ENCODE data around the gene IGFBP1. TPM values are rescaled to one million over a fixed set of nuclear protein-coding genes. Genes with fewer than 3 reads are reported as not detected.

IGFBP1 gene
- polyA plus RNA-seq, 1 donor from 2014 or later = not detected

GRCh38 chr7:45873355-45873754 lies 14.9 kb upstream of the IGFBP1 start:
- Mint-ChIP-seq H3K27ac (no peak overlapping the region), H3K36me3 (no peaks in the 10 kb centered on the region), H3K4me3 (no peak overlapping the region), H3K9me3 (peaks cover 0 to 14% (median 5%) of the 10 kb centered on the region in 3 donors), H3K27me3 (peaks cover 9% of the 10 kb centered on the region), H3K4me1 (no peaks in the 10 kb centered on the region)

- Mint-ChIP-seq H3K27ac (no peak overlapping the region), H3K4me3 (no peak overlapping the region), H3K36me3 (peaks cover 2% of the 10 kb centered on the region), H3K4me1 (no peaks in the 10 kb centered on the region), H3K9me3 (peaks cover 0 to 17% (median 10%) of the 10 kb centered on the region in 3 donors), H3K27me3 (peaks cover 5% of the 10 kb centered on the region)
These were observed 13.7 kb upstream of the IGFBP1 start for GRCh38 chr7:45874408-45875131.

DNA sequence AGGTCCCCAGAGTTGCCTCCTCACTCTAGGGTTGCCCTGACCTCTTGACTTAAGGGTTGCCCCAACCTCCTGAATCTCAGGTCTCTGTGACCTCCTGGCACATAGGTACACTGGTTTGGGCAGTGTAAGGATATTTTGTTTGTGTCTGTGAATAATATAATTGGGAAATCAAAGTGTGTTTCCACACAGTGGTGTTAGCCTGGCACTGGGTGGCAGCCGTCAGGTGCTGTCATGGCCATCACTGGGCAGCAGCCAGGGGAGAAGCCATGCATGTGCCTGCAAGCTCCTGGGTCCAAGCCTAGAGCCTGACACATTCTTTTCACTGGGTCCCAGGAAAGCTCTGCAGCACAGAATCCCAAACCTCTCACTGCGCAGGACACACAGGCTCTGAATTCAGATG lies 11.8 kb upstream of the IGFBP1 start:
- Mint-ChIP-seq H3K27ac (no peak overlapping the region), H3K4me3 (no peak overlapping the region), H3K36me3 (peaks cover 2% of the 10 kb centered on the region), H3K9me3 (peaks cover 0 to 17% (median 10%) of the 10 kb centered on the region in 3 donors), H3K27me3 (peaks cover 5% of the 10 kb centered on the region), H3K4me1 (no peaks in the 10 kb centered on the region)

- Mint-ChIP-seq H3K27me3 (no peaks in the 10 kb centered on the region), H3K9me3 (peaks cover 0 to 17% (median 10%) of the 10 kb centered on the region in 3 donors), H3K4me3 (peak overlapping the region in 1 of 4 donors; percentile 49), H3K36me3 (peaks cover 2% of the 10 kb centered on the region), H3K4me1 (no peaks in the 10 kb centered on the region), H3K27ac (no peak overlapping the region)
These were observed 9.7 kb upstream of the IGFBP1 start for GRCh38 chr7:45878457-45879144.

GRCh38 chr7:45880433-45880860 lies 7.8 kb upstream of the IGFBP1 start:
- Mint-ChIP-seq H3K27me3 (peaks cover 6% of the 10 kb centered on the region), H3K27ac (no peak overlapping the region)

GRCh38 chr7:45881280-45881758 lies 7.0 kb upstream of the IGFBP1 start:
- H3K9me3 Mint-ChIP-seq = peaks cover 0 to 17% (median 10%) of the 10 kb centered on the region in 3 donors
- peaks cover 4% of the 10 kb centered on the region for H3K36me3 Mint-ChIP-seq
- peaks cover 7% of the 10 kb centered on the region for H3K27me3 Mint-ChIP-seq
- no peaks in the 10 kb centered on the region for H3K4me1 Mint-ChIP-seq
- no peak overlapping the region for H3K4me3 Mint-ChIP-seq
- H3K27ac Mint-ChIP-seq = no peak overlapping the region

More at GRCh38 chr7:45880433-45880860, 7.8 kb upstream of the IGFBP1 start:
- Mint-ChIP-seq H3K9me3 (peaks cover 0 to 17% (median 10%) of the 10 kb centered on the region in 3 donors), H3K36me3 (peaks cover 4% of the 10 kb centered on the region), H3K4me3 (no peak overlapping the region), H3K4me1 (no peaks in the 10 kb centered on the region)

DNA sequence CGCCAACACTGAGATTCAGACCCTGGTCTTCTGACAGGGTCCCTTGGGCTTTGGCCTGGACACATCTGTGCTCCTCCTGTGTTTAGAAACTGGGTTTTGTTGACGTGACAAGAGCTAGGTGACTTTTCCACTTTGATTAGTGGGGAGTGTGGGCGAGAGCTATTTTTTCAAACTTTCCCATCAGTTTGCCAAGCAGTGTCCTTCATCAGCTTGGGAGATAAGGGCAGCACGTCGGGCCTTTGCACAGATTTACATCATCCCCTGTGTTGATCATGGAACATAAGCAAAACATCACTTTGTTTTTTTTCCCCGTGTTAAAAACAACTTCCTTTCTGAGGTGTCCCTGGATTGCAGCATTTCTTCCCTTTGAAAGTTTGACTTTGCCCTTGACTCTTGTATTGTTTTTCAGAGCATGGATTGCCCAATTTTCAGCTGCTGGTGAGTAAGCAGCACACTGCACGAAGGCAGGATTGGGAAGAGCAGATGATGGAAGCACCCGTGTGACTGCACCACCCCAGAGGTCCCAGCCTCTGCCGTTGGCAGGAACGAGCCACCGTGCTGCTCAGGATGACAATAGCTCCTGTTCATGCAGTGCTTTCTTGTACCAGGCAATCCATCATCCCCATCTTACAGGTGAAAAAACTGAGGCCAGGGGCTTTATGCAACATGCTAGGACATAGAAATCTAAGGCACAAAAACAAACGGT lies 6.4 kb upstream of the IGFBP1 start:
- H3K4me1 Mint-ChIP-seq = no peaks in the 10 kb centered on the region
- H3K27ac Mint-ChIP-seq = no peak overlapping the region
- H3K4me3 Mint-ChIP-seq = no peak overlapping the region
- H3K9me3 Mint-ChIP-seq = peaks cover 0 to 17% (median 10%) of the 10 kb centered on the region in 3 donors
- H3K27me3 Mint-ChIP-seq = peaks cover 7% of the 10 kb centered on the region
- H3K36me3 Mint-ChIP-seq = peaks cover 4% of the 10 kb centered on the region

DNA sequence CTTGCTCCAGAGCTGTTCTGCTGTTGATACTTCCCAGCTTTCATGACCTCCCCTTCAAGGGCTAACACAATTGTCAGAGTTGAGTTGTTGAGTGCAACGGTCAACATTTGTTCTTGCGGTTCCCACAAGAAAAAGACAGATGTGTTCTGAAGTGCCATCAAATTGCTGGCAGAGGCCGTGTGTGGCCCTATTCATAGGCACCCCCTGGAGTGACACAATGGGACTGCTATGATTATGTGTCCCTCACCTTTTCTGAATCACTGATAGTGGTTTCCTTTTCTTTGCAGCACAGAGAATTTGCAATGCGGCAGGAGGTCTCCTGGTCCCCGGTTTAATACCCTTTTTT lies 5.8 kb upstream of the IGFBP1 start:
- Mint-ChIP-seq H3K4me3 (no peak overlapping the region), H3K27ac (no peak overlapping the region), H3K27me3 (peaks cover 9% of the 10 kb centered on the region), H3K9me3 (peaks cover 0 to 12% (median 8%) of the 10 kb centered on the region in 3 donors), H3K4me1 (no peaks in the 10 kb centered on the region), H3K36me3 (peaks cover 4% of the 10 kb centered on the region)

- Mint-ChIP-seq H3K4me1 (no peaks in the 10 kb centered on the region), H3K27me3 (peaks cover 20% of the 10 kb centered on the region), H3K4me3 (no peak overlapping the region), H3K9me3 (peaks cover 0 to 3% (median 0%) of the 10 kb centered on the region in 3 donors), H3K36me3 (peaks cover 2% of the 10 kb centered on the region), H3K27ac (no peak overlapping the region)
These were observed 4.2 kb upstream of the IGFBP1 start for GRCh38 chr7:45884136-45884535.

- H3K4me1 Mint-ChIP-seq = no peaks in the 10 kb centered on the region
- no peaks in the 10 kb centered on the region for H3K9me3 Mint-ChIP-seq
- peaks cover 27% of the 10 kb centered on the region for H3K27me3 Mint-ChIP-seq
- H3K27ac Mint-ChIP-seq = no peak overlapping the region
- H3K36me3 Mint-ChIP-seq = peaks cover 2% of the 10 kb centered on the region
- no peak overlapping the region for H3K4me3 Mint-ChIP-seq
These were observed 2.9 kb upstream of the IGFBP1 start for GRCh38 chr7:45885264-45885882.

GRCh38 chr7:45886931-45887667 lies 1.2 kb upstream of the IGFBP1 start:
- peaks cover 2% of the 10 kb centered on the region for H3K36me3 Mint-ChIP-seq
- peaks cover 32% of the 10 kb centered on the region for H3K27me3 Mint-ChIP-seq
- no peaks in the 10 kb centered on the region for H3K9me3 Mint-ChIP-seq
- H3K4me1 Mint-ChIP-seq = peaks cover 0 to 6% (median 2%) of the 10 kb centered on the region in 3 donors
- no peak overlapping the region for H3K27ac Mint-ChIP-seq
- H3K4me3 Mint-ChIP-seq = no peak overlapping the region

GRCh38 chr7:45888993-45889366 lies 692 bp downstream of the IGFBP1 start:
- Mint-ChIP-seq H3K4me1 (peaks cover 0 to 6% (median 2%) of the 10 kb centered on the region in 3 donors), H3K36me3 (peaks cover 2% of the 10 kb centered on the region), H3K27me3 (peaks cover 36% of the 10 kb centered on the region), H3K9me3 (no peaks in the 10 kb centered on the region), H3K4me3 (no peak overlapping the region), H3K27ac (no peak overlapping the region)

DNA sequence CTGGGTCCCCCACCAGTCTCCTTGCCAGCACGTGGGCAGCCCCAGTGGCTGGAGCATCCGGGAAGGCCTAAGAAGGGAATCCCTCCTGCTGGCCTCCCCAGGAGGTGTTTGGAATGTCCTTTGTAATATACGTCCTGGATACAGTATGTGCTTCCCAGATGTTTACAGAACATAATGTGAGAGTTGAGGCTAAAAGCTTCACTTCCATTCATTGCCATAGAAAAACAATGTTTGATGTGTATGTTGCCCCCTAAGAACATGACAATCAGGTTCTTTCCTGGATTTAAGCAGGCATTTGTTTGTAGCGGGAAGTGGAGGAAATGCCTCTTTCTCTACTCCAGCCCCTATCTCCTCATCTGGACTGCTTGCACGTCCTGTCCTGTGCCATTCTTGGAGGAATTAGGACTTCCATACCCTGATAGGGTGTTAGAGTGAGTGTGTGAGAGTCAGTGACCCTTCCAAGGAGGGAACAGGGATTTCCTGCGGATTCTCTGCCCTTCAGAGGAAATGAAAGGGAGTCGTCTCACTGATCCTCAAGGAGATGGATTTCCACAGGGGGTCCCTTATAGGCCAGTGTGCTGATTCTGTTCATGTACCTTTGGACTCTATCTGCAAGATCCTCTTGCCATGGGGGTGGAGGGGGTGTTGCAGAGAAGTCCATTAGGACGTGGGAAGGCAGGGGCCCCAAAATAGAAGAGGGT lies 1.2 kb downstream of the IGFBP1 start:
- H3K36me3 Mint-ChIP-seq = peaks cover 1% of the 10 kb centered on the region
- no peaks in the 10 kb centered on the region for H3K9me3 Mint-ChIP-seq
- H3K27me3 Mint-ChIP-seq = peaks cover 39% of the 10 kb centered on the region
- no peak overlapping the region for H3K27ac Mint-ChIP-seq
- H3K4me3 Mint-ChIP-seq = peak overlapping the region in 1 of 4 donors; percentile 28
- H3K4me1 Mint-ChIP-seq = peaks cover 0 to 6% (median 2%) of the 10 kb centered on the region in 3 donors
